Glutamatergic neuron (in vitro differentiated cells): ENCODE results near the gene CPA4. TPM values are rescaled to one million over a fixed set of nuclear protein-coding genes. Genes with fewer than 3 reads are reported as not detected.

Experiments
- DNase-seq: peaks from one replicate; pipeline ENCODE4 v3.0.0; 2022
- H3K27ac Mint-ChIP-seq: one replicate; pipeline ENCODE4 v1.8.0; 2020; ENCODE audit warnings: mild to moderate bottlenecking, mixed read lengths, inconsistent platforms; ENCODE audit not compliant: unreplicated experiment
- H3K27me3 Mint-ChIP-seq: one replicate; pipeline ENCODE4 v1.8.0; 2020; ENCODE audit warnings: mild to moderate bottlenecking, moderate library complexity, mixed read lengths, inconsistent platforms; ENCODE audit not compliant: unreplicated experiment
- H3K36me3 Mint-ChIP-seq: one replicate; pipeline ENCODE4 v1.8.0; 2020; ENCODE audit warnings: mild to moderate bottlenecking, mixed read lengths, inconsistent platforms; ENCODE audit not compliant: unreplicated experiment
- H3K4me1 Mint-ChIP-seq: one replicate; pipeline ENCODE4 v1.8.0; 2020; ENCODE audit warnings: mild to moderate bottlenecking, low read depth, mixed read lengths, inconsistent platforms; ENCODE audit not compliant: unreplicated experiment
- H3K4me3 Mint-ChIP-seq: one replicate; pipeline ENCODE4 v1.8.0; 2020; ENCODE audit warnings: mild to moderate bottlenecking, mixed read lengths, inconsistent platforms; ENCODE audit not compliant: unreplicated experiment
- H3K9me3 Mint-ChIP-seq: one replicate; pipeline ENCODE4 v1.8.0; 2020; ENCODE audit warnings: mild to moderate bottlenecking, moderate library complexity, mixed read lengths, inconsistent platforms; ENCODE audit not compliant: unreplicated experiment
- CTCF ChIP-seq: fragments of 200-600 bp; sonication (generic); IDR thresholded peaks from one replicate; pipeline ENCODE4 v1.5.0; 2021; ENCODE audit not compliant: partially characterized antibody, unreplicated experiment
- total RNA-seq: library from RNA; stranded (reverse); fragmentation: NEBNext Ultra II Directional; extraction: Animal tissue kit (Norgen Biotek cat#: 25700); gene quantifications from one replicate; pipeline ENCODE4 v1.2.1, GENCODE V29; 2021; ENCODE audit not compliant: unreplicated experiment

Gene CPA4
- total RNA-seq, 1 donor from 2014 or later: not detected

DNA sequence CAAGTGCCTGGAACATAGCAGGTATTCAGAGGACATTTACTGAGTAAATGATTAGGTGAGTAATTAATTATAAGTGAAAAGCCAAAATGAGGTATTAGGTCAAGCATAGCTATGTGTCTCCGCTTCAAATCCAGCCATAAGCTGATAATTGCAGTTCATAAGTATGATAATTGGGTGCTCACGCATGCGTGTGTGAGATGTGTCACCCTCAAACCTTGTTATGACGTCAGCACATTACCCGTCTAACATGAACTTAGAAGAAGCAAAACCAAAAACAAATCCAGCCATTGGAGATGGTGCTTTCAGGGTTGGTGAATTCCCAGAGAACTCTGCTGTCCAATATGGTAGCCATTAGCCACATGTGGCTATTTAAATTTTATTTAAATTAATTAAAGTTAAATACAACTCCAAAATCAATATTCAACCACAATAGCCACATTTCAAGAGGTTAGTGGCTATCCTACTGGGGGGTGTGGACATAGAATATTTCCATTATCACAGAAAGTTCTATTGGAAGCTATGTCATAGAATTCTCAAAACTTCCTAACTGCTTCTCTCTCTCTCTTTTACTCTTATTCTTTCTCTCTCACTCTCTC, 51.4 kb downstream of the CPA4 start, which contains the start of gene CPA5:
Gene CPA5 (plus strand): TSS at position 546 of the 596 bp plus-strand sequence. CDS start 1,670 bp downstream, outside the sequence.
- H3K36me3 Mint-ChIP-seq: no peaks in the 10 kb centered on the region
- no peak for TF ChIP-seq CTCF
- H3K4me1 Mint-ChIP-seq: peaks cover 4% of the 10 kb centered on the region
- DNase-seq: no peak
- no peak within 1 kb of the TSS for H3K4me3 Mint-ChIP-seq
- peaks cover 5% of the 10 kb centered on the region for H3K9me3 Mint-ChIP-seq
- no peak within 1 kb of the TSS for H3K27ac Mint-ChIP-seq
- no peaks in the 10 kb centered on the region for H3K27me3 Mint-ChIP-seq

DNA sequence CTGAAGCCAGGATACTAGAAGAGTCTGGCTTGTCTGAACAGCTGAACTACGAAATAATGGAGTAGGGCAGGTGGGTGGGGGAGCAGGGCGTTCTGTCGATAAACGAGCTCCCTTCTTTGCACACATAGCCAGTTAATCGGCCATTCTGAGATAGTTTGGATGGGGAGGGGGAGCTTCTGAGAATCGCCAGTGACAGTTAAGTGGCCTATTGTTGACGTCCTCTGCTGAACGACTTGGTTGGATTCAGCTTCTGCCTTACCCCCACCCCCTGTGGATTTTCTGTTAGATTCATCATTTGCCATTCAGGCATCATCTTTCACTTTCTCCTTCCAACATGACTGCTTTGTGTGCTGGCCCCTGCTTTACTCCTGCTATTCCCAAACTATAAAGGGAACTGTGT, 52.2 kb downstream of the CPA4 start:
- TF ChIP-seq CTCF: no peak
- Mint-ChIP-seq H3K36me3 (no peaks in the 10 kb centered on the region), H3K9me3 (peaks cover 5% of the 10 kb centered on the region), H3K4me3 (no peak overlapping the region), H3K27ac (no peak overlapping the region), H3K4me1 (peaks cover 7% of the 10 kb centered on the region), H3K27me3 (no peaks in the 10 kb centered on the region)
- no peak for DNase-seq

- no peak for TF ChIP-seq CTCF
- Mint-ChIP-seq H3K4me1 (peaks cover 13% of the 10 kb centered on the region), H3K27ac (no peak overlapping the region)
These were observed 52.8 kb downstream of the CPA4 start for GRCh38 chr7:130345725-130346124.

GRCh38 chr7:130346177-130346905, 53.4 kb downstream of the CPA4 start:
- peaks cover under 1% of the 10 kb centered on the region for H3K27me3 Mint-ChIP-seq
- no peak for TF ChIP-seq CTCF
- DNase-seq: no peak
- no peaks in the 10 kb centered on the region for H3K36me3 Mint-ChIP-seq
- H3K4me1 Mint-ChIP-seq: peaks cover 19% of the 10 kb centered on the region
- peaks cover 5% of the 10 kb centered on the region for H3K9me3 Mint-ChIP-seq
- no peak overlapping the region for H3K27ac Mint-ChIP-seq
- H3K4me3 Mint-ChIP-seq: no peak overlapping the region

More at GRCh38 chr7:130345725-130346124, 52.8 kb downstream of the CPA4 start:
- Mint-ChIP-seq H3K9me3 (peaks cover 5% of the 10 kb centered on the region), H3K27me3 (no peaks in the 10 kb centered on the region), H3K4me3 (no peak overlapping the region), H3K36me3 (no peaks in the 10 kb centered on the region)
- no peak for DNase-seq

DNA sequence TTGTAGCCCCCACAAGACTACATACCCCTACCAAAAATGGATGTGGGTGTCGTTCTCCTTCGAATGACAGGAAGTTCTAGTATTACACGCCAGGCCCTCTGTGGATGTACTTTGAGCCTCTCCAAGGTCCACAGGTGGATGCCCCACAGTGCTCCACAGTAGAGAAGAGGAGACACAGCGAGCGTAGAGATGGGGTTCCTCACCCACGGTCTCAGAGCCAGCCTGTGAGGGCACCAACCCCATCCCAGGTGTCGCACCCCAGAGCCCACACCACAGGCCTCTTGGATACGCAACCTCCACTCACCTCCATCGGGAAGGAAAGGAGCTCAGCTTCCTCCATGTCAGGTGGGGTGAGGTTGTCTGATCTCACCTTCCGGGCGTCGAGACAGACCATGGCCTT, 54.0 kb downstream of the CPA4 start:
- H3K27me3 Mint-ChIP-seq: peaks cover 3% of the 10 kb centered on the region
- H3K36me3 Mint-ChIP-seq: no peaks in the 10 kb centered on the region
- no peak overlapping the region for H3K27ac Mint-ChIP-seq
- no peak overlapping the region for H3K4me3 Mint-ChIP-seq
- H3K9me3 Mint-ChIP-seq: peaks cover 5% of the 10 kb centered on the region
- no peak for DNase-seq
- H3K4me1 Mint-ChIP-seq: peaks cover 25% of the 10 kb centered on the region
- no peak for TF ChIP-seq CTCF
